ENCODE data around the gene ALDH8A1.
"Not testable (repeated sequence)": the region's sequence is repeated elsewhere in the genome, so short reads cannot be mapped to it uniquely, and the experiment has no call there.

The ALDH8A1 gene

DNA sequence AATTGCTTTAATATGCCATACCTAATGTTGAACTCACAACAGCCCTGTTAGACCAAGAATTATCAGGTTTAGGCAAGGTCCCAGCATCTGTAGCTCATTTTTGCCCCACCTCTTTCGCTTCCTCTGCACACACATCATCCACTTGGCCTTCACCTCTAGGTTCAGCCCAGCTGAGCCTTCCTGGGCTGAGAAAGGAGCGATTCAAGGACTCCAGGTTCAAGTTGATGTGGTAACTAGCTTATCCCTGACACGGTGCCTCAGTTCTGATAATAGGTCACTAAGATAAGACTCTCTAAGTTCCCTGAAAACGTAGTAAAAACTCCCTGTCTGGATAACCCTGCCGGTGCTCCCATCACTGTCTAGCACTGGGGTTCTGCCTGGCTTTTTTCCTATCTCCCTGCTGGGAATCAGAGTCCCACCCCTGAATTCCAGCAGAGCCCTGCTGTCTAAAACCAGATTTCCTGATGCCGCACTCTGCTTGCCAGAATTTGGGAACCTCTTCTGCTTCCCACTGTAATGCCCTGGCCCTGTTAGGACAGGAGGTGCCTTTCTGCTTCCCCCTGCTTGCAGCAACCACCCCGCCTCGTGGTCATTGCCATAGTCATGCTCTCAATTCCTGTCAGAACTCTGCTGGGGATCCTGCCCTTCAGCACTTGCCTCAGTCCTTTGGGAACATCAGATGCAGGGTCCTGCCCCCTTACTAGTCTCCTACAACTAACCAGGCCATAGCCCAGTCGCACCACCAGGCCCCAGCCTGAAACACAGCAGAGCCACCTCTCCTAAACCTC lies 47.6 kb downstream of the ALDH8A1 start:
- H3K79me1 ChIP-seq (ENCODE audit: low read depth, low read length) = no peaks in the 10 kb centered on the region
- no peak overlapping the region for H2BK12ac ChIP-seq (ENCODE audit: low read length)
- no peak overlapping the region for H3K4me3 ChIP-seq (ENCODE audit: low read length in 2 of 2)
- no CpG with 5 or more reads among the region's 9 CpGs for WGBS, 2 donors (ENCODE audit: extremely low coverage in 2 of 2, insufficient read length in 2 of 2, insufficient replicate concordance in 1 of 2)
- no peak overlapping the region for H2BK120ac ChIP-seq (ENCODE audit: low read depth, low read length)
- H2AFZ ChIP-seq (ENCODE audit: low read length) = no peak overlapping the region
- no peaks in the 10 kb centered on the region for H3K36me3 ChIP-seq (replicated peaks in 1 of 2; ENCODE audit: control insufficient read depth in 2 of 2, insufficient read depth in 2 of 2, low read length in 2 of 2)
- H3K23ac ChIP-seq (ENCODE audit: low read depth, low read length, poor library complexity) = no peak overlapping the region
- no peak overlapping the region for H4K91ac ChIP-seq (ENCODE audit: low read depth, low read length, poor library complexity)
- H2BK15ac ChIP-seq (ENCODE audit: low read length) = no peak overlapping the region
- H3K18ac ChIP-seq (ENCODE audit: low read length) = no peak overlapping the region
- H3K4me1 ChIP-seq (ENCODE audit: control insufficient read depth in 2 of 2, insufficient read depth in 1 of 2, low read depth in 1 of 2, low read length in 2 of 2) = no peaks in the 10 kb centered on the region
- no peak overlapping the region for H3K27ac ChIP-seq (replicated peaks; ENCODE audit: low read length)
- H3K14ac ChIP-seq (ENCODE audit: low read length) = no peak overlapping the region
- DNase-seq (ENCODE audit: low spot score) = no peak
- H3K27me3 ChIP-seq (ENCODE audit: control insufficient read depth in 3 of 3, insufficient read depth in 3 of 3, low read depth in 1 of 3, low read length in 3 of 3) = no peaks in the 10 kb centered on the region
- no peak overlapping the region for H4K8ac ChIP-seq (ENCODE audit: low read depth, low read length)
- H3K4ac ChIP-seq (ENCODE audit: low read length) = no peak overlapping the region
- H3K4me2 ChIP-seq (ENCODE audit: insufficient read depth, low read length, poor library complexity, severe bottlenecking) = no peak overlapping the region
- no peak overlapping the region for H2AK5ac ChIP-seq (ENCODE audit: low read depth, low read length)
- H2BK5ac ChIP-seq (ENCODE audit: low read length) = no peak overlapping the region
- no peaks in the 10 kb centered on the region for H3K9me3 ChIP-seq (replicated peaks in 1 of 2; ENCODE audit: control insufficient read depth in 2 of 2, insufficient read depth in 1 of 2, low read depth in 1 of 2, low read length in 2 of 2)
- H3K9ac ChIP-seq (ENCODE audit: low read depth, low read length, poor library complexity) = no peak overlapping the region

DNA sequence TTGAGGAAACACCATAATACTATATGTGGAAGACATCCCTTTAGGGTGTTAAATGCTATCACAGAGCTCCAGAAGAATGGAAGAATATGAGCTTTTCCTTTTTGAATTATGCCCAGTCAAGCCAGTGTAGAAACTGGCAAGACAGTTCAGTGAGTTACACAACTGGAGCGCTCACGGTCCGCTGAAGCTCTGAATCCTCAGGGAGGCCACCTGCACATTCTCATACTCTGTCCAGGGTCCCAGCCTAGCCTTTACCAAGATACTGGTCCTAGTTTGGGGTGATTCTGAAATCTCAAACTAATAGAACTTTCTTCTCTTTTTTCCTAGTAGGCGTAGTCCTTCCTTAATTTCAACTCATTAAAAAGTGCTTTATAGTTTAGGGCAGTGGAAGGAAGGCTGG lies 51.3 kb downstream of the ALDH8A1 start:
- no peak overlapping the region for H3K4me3 ChIP-seq (ENCODE audit: low read length in 2 of 2)
- no peak overlapping the region for H4K8ac ChIP-seq (ENCODE audit: low read depth, low read length)
- no peak overlapping the region for H2BK5ac ChIP-seq (ENCODE audit: low read length)
- no peak overlapping the region for H2BK15ac ChIP-seq (ENCODE audit: low read length)
- no peak overlapping the region for H3K23ac ChIP-seq (ENCODE audit: low read depth, low read length, poor library complexity)
- WGBS, 2 donors (ENCODE audit: extremely low coverage in 2 of 2, insufficient read length in 2 of 2, insufficient replicate concordance in 1 of 2) = no CpG with 5 or more reads among the region's 4 CpGs
- H3K4me1 ChIP-seq (ENCODE audit: control insufficient read depth in 2 of 2, insufficient read depth in 1 of 2, low read depth in 1 of 2, low read length in 2 of 2) = peaks cover 0 to 5% of the 10 kb centered on the region in 2 donors
- H3K27me3 ChIP-seq (ENCODE audit: control insufficient read depth in 3 of 3, insufficient read depth in 3 of 3, low read depth in 1 of 3, low read length in 3 of 3) = no peaks in the 10 kb centered on the region
- DNase-seq (ENCODE audit: low spot score) = no peak
- no peak overlapping the region for H3K18ac ChIP-seq (ENCODE audit: low read length)
- H3K14ac ChIP-seq (ENCODE audit: low read length) = no peak overlapping the region
- H2BK12ac ChIP-seq (ENCODE audit: low read length) = no peak overlapping the region
- no peaks in the 10 kb centered on the region for H3K9me3 ChIP-seq (replicated peaks in 1 of 2; ENCODE audit: control insufficient read depth in 2 of 2, insufficient read depth in 1 of 2, low read depth in 1 of 2, low read length in 2 of 2)
- H3K9ac ChIP-seq (ENCODE audit: low read depth, low read length, poor library complexity) = no peak overlapping the region
- no peak overlapping the region for H2AK5ac ChIP-seq (ENCODE audit: low read depth, low read length)
- no peak overlapping the region for H2AFZ ChIP-seq (ENCODE audit: low read length)
- H3K4me2 ChIP-seq (ENCODE audit: insufficient read depth, low read length, poor library complexity, severe bottlenecking) = no peak overlapping the region
- H3K79me1 ChIP-seq (ENCODE audit: low read depth, low read length) = no peaks in the 10 kb centered on the region
- no peak overlapping the region for H2BK120ac ChIP-seq (ENCODE audit: low read depth, low read length)
- H4K91ac ChIP-seq (ENCODE audit: low read depth, low read length, poor library complexity) = no peak overlapping the region
- H3K4ac ChIP-seq (ENCODE audit: low read length) = no peak overlapping the region
- H3K27ac ChIP-seq (replicated peaks; ENCODE audit: low read length) = no peak overlapping the region
- no peaks in the 10 kb centered on the region for H3K36me3 ChIP-seq (replicated peaks in 1 of 2; ENCODE audit: control insufficient read depth in 2 of 2, insufficient read depth in 2 of 2, low read length in 2 of 2)

DNA sequence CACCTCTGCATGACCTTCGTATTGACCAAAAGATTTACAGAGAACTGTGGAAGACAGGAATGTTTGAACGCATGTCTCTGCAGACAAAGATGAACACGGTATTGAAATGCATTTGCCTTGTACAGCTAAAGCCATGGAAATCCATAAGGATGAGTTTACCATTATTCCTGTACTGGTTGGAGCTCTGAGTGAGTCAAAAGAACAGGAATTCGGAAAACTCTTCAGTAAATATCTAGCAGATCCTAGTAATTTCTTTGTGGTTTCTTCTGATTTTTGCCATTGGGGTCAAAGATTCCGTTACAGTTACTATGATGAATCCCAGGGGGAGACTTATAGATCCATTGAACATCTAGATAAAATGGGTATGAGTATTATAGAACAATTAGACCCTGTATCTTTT lies 51.7 kb downstream of the ALDH8A1 start:
- not testable (repeated sequence) for H3K23ac ChIP-seq (ENCODE audit: low read depth, low read length, poor library complexity); H2AK5ac ChIP-seq (ENCODE audit: low read depth, low read length); H3K27ac ChIP-seq (replicated peaks; ENCODE audit: low read length); H3K27me3 ChIP-seq (ENCODE audit: control insufficient read depth in 3 of 3, insufficient read depth in 3 of 3, low read depth in 1 of 3, low read length in 3 of 3); H4K8ac ChIP-seq (ENCODE audit: low read depth, low read length); H3K18ac ChIP-seq (ENCODE audit: low read length); H4K91ac ChIP-seq (ENCODE audit: low read depth, low read length, poor library complexity); H3K4ac ChIP-seq (ENCODE audit: low read length); H3K14ac ChIP-seq (ENCODE audit: low read length); H3K9ac ChIP-seq (ENCODE audit: low read depth, low read length, poor library complexity); H3K79me1 ChIP-seq (ENCODE audit: low read depth, low read length); H3K4me1 ChIP-seq (ENCODE audit: control insufficient read depth in 2 of 2, insufficient read depth in 1 of 2, low read depth in 1 of 2, low read length in 2 of 2); H2BK5ac ChIP-seq (ENCODE audit: low read length); H3K4me3 ChIP-seq (ENCODE audit: low read length in 2 of 2); H2BK120ac ChIP-seq (ENCODE audit: low read depth, low read length); H2AFZ ChIP-seq (ENCODE audit: low read length); H2BK15ac ChIP-seq (ENCODE audit: low read length); H2BK12ac ChIP-seq (ENCODE audit: low read length); H3K9me3 ChIP-seq (replicated peaks in 1 of 2; ENCODE audit: control insufficient read depth in 2 of 2, insufficient read depth in 1 of 2, low read depth in 1 of 2, low read length in 2 of 2); H3K36me3 ChIP-seq (replicated peaks in 1 of 2; ENCODE audit: control insufficient read depth in 2 of 2, insufficient read depth in 2 of 2, low read length in 2 of 2); H3K4me2 ChIP-seq (ENCODE audit: insufficient read depth, low read length, poor library complexity, severe bottlenecking); DNase-seq (ENCODE audit: low spot score)
- no CpG with 5 or more reads among the region's 5 CpGs for WGBS, 2 donors (ENCODE audit: extremely low coverage in 2 of 2, insufficient read length in 2 of 2, insufficient replicate concordance in 1 of 2)

DNA sequence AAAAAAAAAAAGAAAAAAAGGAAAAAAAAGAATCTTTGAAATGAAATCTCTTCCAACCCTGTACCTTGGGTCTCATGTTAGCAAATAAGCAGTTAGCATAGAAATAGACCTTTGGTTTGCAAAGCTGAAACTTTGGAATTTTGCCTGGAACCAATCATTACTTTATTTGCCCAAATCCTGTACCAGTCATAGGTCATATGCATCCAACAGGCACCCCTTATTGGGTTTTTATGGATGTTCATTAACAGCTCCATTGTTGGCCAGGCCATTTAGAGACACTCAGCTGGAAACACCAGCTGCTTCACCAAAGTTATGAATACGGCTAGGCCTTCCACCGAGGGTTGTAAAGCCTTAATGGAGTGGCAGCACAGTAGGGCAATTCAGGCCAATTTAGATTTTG lies 53.0 kb downstream of the ALDH8A1 start:
- Histone ChIP-seq H3K14ac (ENCODE audit: low read length) (no peak overlapping the region), H3K4me2 (ENCODE audit: insufficient read depth, low read length, poor library complexity, severe bottlenecking) (no peak overlapping the region), H3K4me3 (ENCODE audit: low read length in 2 of 2) (no peak overlapping the region), H2AK5ac (ENCODE audit: low read depth, low read length) (no peak overlapping the region), H2AFZ (ENCODE audit: low read length) (no peak overlapping the region), H3K23ac (ENCODE audit: low read depth, low read length, poor library complexity) (no peak overlapping the region), H4K91ac (ENCODE audit: low read depth, low read length, poor library complexity) (no peak overlapping the region), H2BK120ac (ENCODE audit: low read depth, low read length) (no peak overlapping the region), H3K79me1 (ENCODE audit: low read depth, low read length) (no peaks in the 10 kb centered on the region), H4K8ac (ENCODE audit: low read depth, low read length) (no peak overlapping the region), H3K36me3 (replicated peaks in 1 of 2; ENCODE audit: control insufficient read depth in 2 of 2, insufficient read depth in 2 of 2, low read length in 2 of 2) (no peaks in the 10 kb centered on the region), H2BK15ac (ENCODE audit: low read length) (no peak overlapping the region), H2BK5ac (ENCODE audit: low read length) (no peak overlapping the region), H3K27ac (replicated peaks; ENCODE audit: low read length) (no peak overlapping the region), H2BK12ac (ENCODE audit: low read length) (no peak overlapping the region), H3K9me3 (replicated peaks in 1 of 2; ENCODE audit: control insufficient read depth in 2 of 2, insufficient read depth in 1 of 2, low read depth in 1 of 2, low read length in 2 of 2) (no peaks in the 10 kb centered on the region), H3K18ac (ENCODE audit: low read length) (no peak overlapping the region), H3K27me3 (ENCODE audit: control insufficient read depth in 3 of 3, insufficient read depth in 3 of 3, low read depth in 1 of 3, low read length in 3 of 3) (no peaks in the 10 kb centered on the region), H3K9ac (ENCODE audit: low read depth, low read length, poor library complexity) (no peak overlapping the region), H3K4me1 (ENCODE audit: control insufficient read depth in 2 of 2, insufficient read depth in 1 of 2, low read depth in 1 of 2, low read length in 2 of 2) (peaks cover 0 to 5% of the 10 kb centered on the region in 2 donors), H3K4ac (ENCODE audit: low read length) (no peak overlapping the region)
- no peak for DNase-seq (ENCODE audit: low spot score)
- WGBS, 2 donors (ENCODE audit: extremely low coverage in 2 of 2, insufficient read length in 2 of 2, insufficient replicate concordance in 1 of 2) = no CpG with 5 or more reads among the region's 2 CpGs
